HepG2 (cell line): ENCODE results near the gene CYLD. TPM values are rescaled to one million over a fixed set of nuclear protein-coding genes. Genes with fewer than 3 reads are reported as not detected.

Experiments
- CENPT ChIP-seq: sonication (generic); formaldehyde crosslinking; IDR thresholded peaks from 2 replicates; pipeline ENCODE4 v1.8.0; 2022; ENCODE audit warnings: low read depth, mild to moderate bottlenecking, moderate library complexity, missing genetic modification reagents
- KDM5B ChIP-seq: sonication (generic); formaldehyde crosslinking; IDR thresholded peaks from 2 replicates; pipeline ENCODE4 v1.4.0; 2020; ENCODE audit warnings: missing genetic modification reagents, mild to moderate bottlenecking, borderline replicate concordance
- MBNL3 ChIP-seq: fragments of 250-450 bp; sonication (Bioruptor Pico); conservative IDR thresholded peaks from 2 replicates; pipeline ENCODE4 v1.8.0; 2022; ENCODE audit warnings: mild to moderate bottlenecking, inconsistent platforms
- PBX2 ChIP-seq: IDR thresholded peaks from 2 replicates; pipeline ENCODE4 v1.6.1; 2016; ENCODE audit warnings: control low read depth
- RARG ChIP-seq: sonication (generic); formaldehyde crosslinking; IDR thresholded peaks from 2 replicates; pipeline ENCODE4 v1.4.0; 2020; ENCODE audit warnings: low read depth, mild to moderate bottlenecking, missing genetic modification reagents
- REPIN1 ChIP-seq: sonication (generic); formaldehyde crosslinking; IDR thresholded peaks from 2 replicates; pipeline ENCODE4 v1.8.0; 2022; ENCODE audit warnings: missing genetic modification reagents, low read depth, mild to moderate bottlenecking, borderline replicate concordance
- TFDP2 ChIP-seq: sonication (generic); formaldehyde crosslinking; IDR thresholded peaks from 2 replicates; pipeline ENCODE4 v1.4.0; 2020; ENCODE audit warnings: missing genetic modification reagents
- TRIM24 ChIP-seq: sonication (generic); formaldehyde crosslinking; IDR thresholded peaks from 2 replicates; pipeline ENCODE4 v1.8.0; 2022; ENCODE audit warnings: mild to moderate bottlenecking, missing genetic modification reagents
- ZBTB10 ChIP-seq: sonication (generic); formaldehyde crosslinking; IDR thresholded peaks from 2 replicates; pipeline ENCODE4 v1.4.0; 2020; ENCODE audit warnings: missing genetic modification reagents, borderline replicate concordance
- ZBTB20 ChIP-seq: sonication (generic); formaldehyde crosslinking; IDR thresholded peaks from 2 replicates; pipeline ENCODE4 v1.8.1; 2023; ENCODE audit warnings: missing genetic modification reagents, low read depth, mild to moderate bottlenecking, borderline replicate concordance
- ZNF205 ChIP-seq: IDR thresholded peaks from 2 replicates; pipeline ENCODE4 v1.6.1; 2018; ENCODE audit warnings: missing biosample characterization, missing genetic modification reagents
- ZNF44 ChIP-seq: sonication (generic); formaldehyde crosslinking; IDR thresholded peaks from 2 replicates; pipeline ENCODE4 v1.5.1; 2020; ENCODE audit warnings: mild to moderate bottlenecking, missing genetic modification reagents
- ZNF724P ChIP-seq: sonication (generic); formaldehyde crosslinking; IDR thresholded peaks from 2 replicates; pipeline ENCODE4 v1.8.0; 2022; ENCODE audit warnings: missing genetic modification reagents, borderline replicate concordance
- ZNF839 ChIP-seq: sonication (generic); formaldehyde crosslinking; IDR thresholded peaks from 2 replicates; pipeline ENCODE4 v1.4.0; 2020; ENCODE audit warnings: missing genetic modification reagents, mild to moderate bottlenecking, borderline replicate concordance
- polyA plus RNA-seq, 8 experiments: library from polyadenylated mRNA; depleted of rRNA in 3 of 8; stranded (reverse) in 7 of 8; unstranded in 1 of 8; fragments of >200 nt; fragmentation: Illumina TruSeq in 4 of 8; extraction: Trizol in 4 of 8; gene quantifications; 2 replicates each; pipeline versions ENCODE4 v1.2.1 to v1.2.3, GENCODE V29; 2011 to 2016; ENCODE audit warnings: low read depth in 4 of 8, missing spikeins in 1 of 8, mixed read lengths in 1 of 8; ENCODE audit not compliant: insufficient read depth in 1 of 8
- total RNA-seq, 5 experiments: library from RNA; depleted of rRNA; stranded (reverse); fragments of >200 nt; fragmentation: Illumina TruSeq; extraction: Trizol; gene quantifications; 2 replicates each; pipeline ENCODE4 v1.2.3, GENCODE V29; 2016; ENCODE audit warnings: low read depth in 1 of 5
- TF ChIP-seq, protein P1 (sequence below): sonication (generic); formaldehyde crosslinking; IDR thresholded peaks from 2 replicates; pipeline ENCODE4 v1.5.1; 2020; ENCODE audit warnings: mild to moderate bottlenecking, missing genetic modification reagents, borderline replicate concordance
- TF ChIP-seq, protein P2 (sequence below): sonication (generic); formaldehyde crosslinking; IDR thresholded peaks from 2 replicates; pipeline ENCODE4 v1.8.0; 2022; ENCODE audit warnings: mild to moderate bottlenecking, missing genetic modification reagents

The CYLD gene
- total and polyA plus RNA-seq, 2 of the 13 experiments (the other 11 are each of a cell fraction or from before 2014, with no cell fraction given): 6.1 to 11.4 TPM

DNA sequence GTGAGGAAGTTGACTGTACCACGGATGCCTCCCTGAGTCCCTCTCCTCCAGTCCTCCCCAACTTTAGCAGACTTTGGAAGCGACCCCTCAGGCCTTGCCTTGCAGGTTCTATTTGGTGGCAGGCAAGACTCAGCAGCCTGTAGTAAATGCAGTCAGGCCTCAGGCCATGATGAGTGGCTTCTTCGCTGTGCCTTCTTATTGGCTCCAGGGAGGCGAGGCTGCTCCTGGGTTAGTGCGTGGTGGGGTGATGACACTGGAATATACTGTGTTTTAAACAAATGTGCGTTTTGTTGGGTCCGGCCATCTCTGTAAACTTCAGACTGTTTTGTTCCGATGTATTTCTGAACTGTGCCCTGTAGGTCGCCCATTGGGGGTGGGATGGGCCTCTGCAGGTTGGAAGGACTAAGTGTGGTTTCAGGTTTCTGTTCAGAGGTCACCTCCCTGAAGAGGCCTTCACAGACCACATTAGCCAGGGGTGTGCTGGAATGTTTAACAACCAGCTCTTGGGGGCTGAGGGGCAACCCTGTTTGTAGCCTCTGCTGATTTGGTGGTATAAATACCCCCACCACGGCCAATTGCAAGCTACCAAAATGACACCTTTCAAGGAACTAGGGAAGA is 62.5 kb downstream of the CYLD start (continued):
- 0 out of 2 replicates have a peak, but pooled peaks have one; percentile 27 for TF ChIP-seq TFDP2
- TF ChIP-seq ZNF839 (CRISPR knock-in tag): 0 out of 2 replicates have a peak, but pooled peaks have one; percentile 45
- TF ChIP-seq ZNF44 (CRISPR knock-in tag): peak; percentile 19; the same call in 1 of the 2 replicates
- TF ChIP-seq PBX2: no peak
- TF ChIP-seq CENPT: no peak
- TF ChIP-seq ZBTB20 (CRISPR knock-in tag): no peak
- TF ChIP-seq, protein P1, sequence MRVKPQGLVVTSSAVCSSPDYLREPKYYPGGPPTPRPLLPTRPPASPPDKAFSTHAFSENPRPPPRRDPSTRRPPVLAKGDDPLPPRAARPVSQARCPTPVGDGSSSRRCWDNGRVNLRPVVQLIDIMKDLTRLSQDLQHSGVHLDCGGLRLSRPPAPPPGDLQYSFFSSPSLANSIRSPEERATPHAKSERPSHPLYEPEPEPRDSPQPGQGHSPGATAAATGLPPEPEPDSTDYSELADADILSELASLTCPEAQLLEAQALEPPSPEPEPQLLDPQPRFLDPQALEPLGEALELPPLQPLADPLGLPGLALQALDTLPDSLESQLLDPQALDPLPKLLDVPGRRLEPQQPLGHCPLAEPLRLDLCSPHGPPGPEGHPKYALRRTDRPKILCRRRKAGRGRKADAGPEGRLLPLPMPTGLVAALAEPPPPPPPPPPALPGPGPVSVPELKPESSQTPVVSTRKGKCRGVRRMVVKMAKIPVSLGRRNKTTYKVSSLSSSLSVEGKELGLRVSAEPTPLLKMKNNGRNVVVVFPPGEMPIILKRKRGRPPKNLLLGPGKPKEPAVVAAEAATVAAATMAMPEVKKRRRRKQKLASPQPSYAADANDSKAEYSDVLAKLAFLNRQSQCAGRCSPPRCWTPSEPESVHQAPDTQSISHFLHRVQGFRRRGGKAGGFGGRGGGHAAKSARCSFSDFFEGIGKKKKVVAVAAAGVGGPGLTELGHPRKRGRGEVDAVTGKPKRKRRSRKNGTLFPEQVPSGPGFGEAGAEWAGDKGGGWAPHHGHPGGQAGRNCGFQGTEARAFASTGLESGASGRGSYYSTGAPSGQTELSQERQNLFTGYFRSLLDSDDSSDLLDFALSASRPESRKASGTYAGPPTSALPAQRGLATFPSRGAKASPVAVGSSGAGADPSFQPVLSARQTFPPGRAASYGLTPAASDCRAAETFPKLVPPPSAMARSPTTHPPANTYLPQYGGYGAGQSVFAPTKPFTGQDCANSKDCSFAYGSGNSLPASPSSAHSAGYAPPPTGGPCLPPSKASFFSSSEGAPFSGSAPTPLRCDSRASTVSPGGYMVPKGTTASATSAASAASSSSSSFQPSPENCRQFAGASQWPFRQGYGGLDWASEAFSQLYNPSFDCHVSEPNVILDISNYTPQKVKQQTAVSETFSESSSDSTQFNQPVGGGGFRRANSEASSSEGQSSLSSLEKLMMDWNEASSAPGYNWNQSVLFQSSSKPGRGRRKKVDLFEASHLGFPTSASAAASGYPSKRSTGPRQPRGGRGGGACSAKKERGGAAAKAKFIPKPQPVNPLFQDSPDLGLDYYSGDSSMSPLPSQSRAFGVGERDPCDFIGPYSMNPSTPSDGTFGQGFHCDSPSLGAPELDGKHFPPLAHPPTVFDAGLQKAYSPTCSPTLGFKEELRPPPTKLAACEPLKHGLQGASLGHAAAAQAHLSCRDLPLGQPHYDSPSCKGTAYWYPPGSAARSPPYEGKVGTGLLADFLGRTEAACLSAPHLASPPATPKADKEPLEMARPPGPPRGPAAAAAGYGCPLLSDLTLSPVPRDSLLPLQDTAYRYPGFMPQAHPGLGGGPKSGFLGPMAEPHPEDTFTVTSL: peak; percentile 66; the same call in 1 of the 2 replicates
- peak; percentile 83; the same call in 1 of the 2 replicates for TF ChIP-seq REPIN1 (CRISPR knock-in tag)
- TF ChIP-seq ZNF205 (CRISPR knock-in tag): no peak
- TF ChIP-seq KDM5B (CRISPR knock-in tag): no peak
- TF ChIP-seq, protein P2, sequence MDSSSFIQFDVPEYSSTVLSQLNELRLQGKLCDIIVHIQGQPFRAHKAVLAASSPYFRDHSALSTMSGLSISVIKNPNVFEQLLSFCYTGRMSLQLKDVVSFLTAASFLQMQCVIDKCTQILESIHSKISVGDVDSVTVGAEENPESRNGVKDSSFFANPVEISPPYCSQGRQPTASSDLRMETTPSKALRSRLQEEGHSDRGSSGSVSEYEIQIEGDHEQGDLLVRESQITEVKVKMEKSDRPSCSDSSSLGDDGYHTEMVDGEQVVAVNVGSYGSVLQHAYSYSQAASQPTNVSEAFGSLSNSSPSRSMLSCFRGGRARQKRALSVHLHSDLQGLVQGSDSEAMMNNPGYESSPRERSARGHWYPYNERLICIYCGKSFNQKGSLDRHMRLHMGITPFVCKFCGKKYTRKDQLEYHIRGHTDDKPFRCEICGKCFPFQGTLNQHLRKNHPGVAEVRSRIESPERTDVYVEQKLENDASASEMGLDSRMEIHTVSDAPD: peak; percentile 46; the same call in 1 of the 2 replicates
- TF ChIP-seq RARG: no peak
- no peak; the same call in 1 of the 2 replicates for TF ChIP-seq ZNF724P (CRISPR knock-in tag)
- no peak for TF ChIP-seq TRIM24 (CRISPR knock-in tag)
- no peak for TF ChIP-seq MBNL3 (CRISPR knock-in tag)
- TF ChIP-seq ZBTB10 (CRISPR knock-in tag): peak; percentile 32; the same call in 1 of the 2 replicates
